Measurements from ENCODE around the gene STOM. TPM values are rescaled to one million over a fixed set of nuclear protein-coding genes. Genes with fewer than 3 reads are reported as not detected.

The STOM gene
- total and polyA plus RNA-seq, 10 of the 15 experiments (the other 5 are each of a cell fraction or from before 2014, with no cell fraction given) = 6.7 to 47.4 (median 39.8) TPM

DNA sequence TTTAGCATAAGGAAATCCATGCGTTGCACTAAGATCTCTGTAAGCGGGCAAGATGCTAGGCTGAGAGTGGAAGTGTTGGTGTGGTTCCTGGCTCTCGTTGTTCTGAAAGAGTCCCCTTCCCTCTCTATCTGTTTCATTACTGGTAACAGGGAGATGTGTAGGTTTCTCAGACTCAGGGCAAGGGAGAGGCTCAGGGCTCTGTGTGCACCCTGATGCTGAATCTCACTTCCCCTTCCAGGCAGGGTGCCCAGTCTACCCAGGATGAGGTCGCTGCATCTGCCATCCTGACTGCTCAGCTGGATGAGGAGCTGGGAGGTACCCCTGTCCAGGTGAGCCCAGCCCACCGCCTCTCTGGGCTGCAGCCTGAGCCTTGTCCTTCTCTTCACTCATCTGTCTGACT is 45.7 kb downstream of the STOM start:
- no TSS peak for BruUV-seq (replicated peaks)
- H2AFZ ChIP-seq (ENCODE audit: control insufficient read depth, low read depth, low read length) = no peak overlapping the region
- intact Hi-C loops (cut with micrococcal nuclease; ENCODE audit: unreplicated experiment) = no loop called here
- ChIA-PET CTCF (interaction anchor here (1.0 to 6.5 kb wide), 2 partner anchors 54 to 74 kb away, joined by 3 to 173 read pairs; no protein-coding TSS in a partner anchor), POLR2A (interaction anchor here (0.6 kb wide), 1 partner anchor 248 kb away, joined by 3 read pairs; no protein-coding TSS in a partner anchor), SMC1A (ENCODE audit: uncharacterized antibody, unreplicated experiment) (interaction anchor here (0.9 to 5.9 kb wide), 3 partner anchors 20 to 80 kb away, joined by 3 to 83 read pairs (median 4); no protein-coding TSS in a partner anchor), RAD21 (ENCODE audit: unreplicated experiment) (no interaction called here)
- TF ChIP-seq MYB (IDR thresholded peaks at IDR 0.05; ENCODE audit: borderline replicate concordance, low read depth, low read length) (no peak), SPI1 (IDR thresholded peaks at IDR 0.05; ENCODE audit: borderline replicate concordance, insufficient read depth, low read depth, low read length) (peak; percentile 60; the same call in 1 of the 2 replicates), CEBPB (IDR thresholded peaks at IDR 0.05; ENCODE audit: borderline replicate concordance in 1 of 2, low read depth in 2 of 2, low read length in 2 of 2) (no peak)
- TF ChIP-seq, protein P1, sequence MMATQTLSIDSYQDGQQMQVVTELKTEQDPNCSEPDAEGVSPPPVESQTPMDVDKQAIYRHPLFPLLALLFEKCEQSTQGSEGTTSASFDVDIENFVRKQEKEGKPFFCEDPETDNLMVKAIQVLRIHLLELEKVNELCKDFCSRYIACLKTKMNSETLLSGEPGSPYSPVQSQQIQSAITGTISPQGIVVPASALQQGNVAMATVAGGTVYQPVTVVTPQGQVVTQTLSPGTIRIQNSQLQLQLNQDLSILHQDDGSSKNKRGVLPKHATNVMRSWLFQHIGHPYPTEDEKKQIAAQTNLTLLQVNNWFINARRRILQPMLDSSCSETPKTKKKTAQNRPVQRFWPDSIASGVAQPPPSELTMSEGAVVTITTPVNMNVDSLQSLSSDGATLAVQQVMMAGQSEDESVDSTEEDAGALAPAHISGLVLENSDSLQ (IDR thresholded peaks at IDR 0.05) = no peak
- ATAC-seq (peak; percentile 61), DNase-seq (ENCODE audit: low read depth, low spot score) (no peak), FAIRE-seq (no peak)
- H3K4me2 ChIP-seq (ENCODE audit: control insufficient read depth, insufficient read depth) = no peak overlapping the region
- H3K9me3 ChIP-seq (replicated peaks; ENCODE audit: control insufficient read depth, insufficient read depth, low read length) = no peaks in the 10 kb centered on the region
- no peaks in the 10 kb centered on the region for H3K27me3 ChIP-seq (replicated peaks in 1 of 2; ENCODE audit: control insufficient read depth in 2 of 2, insufficient read depth in 2 of 2, low read length in 1 of 2)
- no peak overlapping the region for H3K9ac ChIP-seq (ENCODE audit: control insufficient read depth, insufficient read depth, low read length)
- WGBS (ENCODE audit: insufficient coverage, insufficient replicate concordance, low lambda C conversion rate, missing lambda C conversion rate) = 40% methylated on average over 5 of the region's 5 CpGs
- in situ Hi-C loops (cut with MboI) = no loop called here
- no peak overlapping the region for H3K4me3 ChIP-seq
- H3K79me2 ChIP-seq (ENCODE audit: control insufficient read depth, insufficient read depth, low read length) = no peaks in the 10 kb centered on the region
- no peaks in the 10 kb centered on the region for H4K20me1 ChIP-seq (ENCODE audit: control insufficient read depth, insufficient read depth)
- peaks cover 9% of the 10 kb centered on the region for H3K4me1 ChIP-seq (ENCODE audit: control insufficient read depth, insufficient read depth, low read length)
- H3K27ac ChIP-seq (ENCODE audit: control insufficient read depth, insufficient read depth) = no peak overlapping the region
- H3K36me3 ChIP-seq (ENCODE audit: control insufficient read depth in 2 of 2, insufficient read depth in 2 of 2, low read length in 1 of 2) = peaks cover 0 to 3% of the 10 kb centered on the region in 2 experiments; a peak in 3 of 4 replicates

Data from GM12878 (cell line).